Kasumi-1 (cell line): ENCODE results near the gene POLA1.
"Not testable (repeated sequence)": the region's sequence is repeated elsewhere in the genome, so short reads cannot be mapped to it uniquely, and the experiment has no call there.

Source experiments
- DNase-seq, 2 experiments: peaks; one replicate each; lab custom pipeline; 2025; lab: John Stamatoyannopoulos, UW

POLA1 gene

GRCh38 chrX:24693453-24694202, at the start of gene POLA1:
POLA1 (plus strand) TSS chrX:24693918; CDS start chrX:24693962, 44 bp downstream.
- DNase-seq, result peak; percentile 89 to 91

GRCh38 chrX:24646006-24646405, 47.7 kb upstream of the POLA1 start:
- DNase-seq, result no peak

GRCh38 chrX:24646745-24647182, 47.0 kb upstream of the POLA1 start:
- DNase-seq, result no peak

- peak; percentile 68 to 70 for DNase-seq
Observed at GRCh38 chrX:24647257-24648058, 46.3 kb upstream of the POLA1 start, which contains the start of gene PCYT1B. PCYT1B (minus strand) TSS chrX:24647347; CDS start chrX:24647105, 242 bp downstream.

GRCh38 chrX:24648495-24648894, 45.2 kb upstream of the POLA1 start:
- DNase-seq, result no peak

GRCh38 chrX:24651783-24652182, 41.9 kb upstream of the POLA1 start:
- no peak for DNase-seq

GRCh38 chrX:24655679-24656078, 38.0 kb upstream of the POLA1 start:
- DNase-seq, result not testable (repeated sequence)

GRCh38 chrX:24657671-24658386, 35.9 kb upstream of the POLA1 start:
- DNase-seq, result no peak

- no peak for DNase-seq
Observed at GRCh38 chrX:24658421-24658820, 35.3 kb upstream of the POLA1 start.

- no peak for DNase-seq
Observed at GRCh38 chrX:24659106-24659505, 34.6 kb upstream of the POLA1 start.

- no peak for DNase-seq
Observed at GRCh38 chrX:24659646-24660045, 34.1 kb upstream of the POLA1 start.

- no peak for DNase-seq
Observed at GRCh38 chrX:24661292-24661691, 32.4 kb upstream of the POLA1 start.

- no peak for DNase-seq
Observed at GRCh38 chrX:24662352-24662751, 31.4 kb upstream of the POLA1 start.

- no peak for DNase-seq
Observed at GRCh38 chrX:24668111-24668510, 25.6 kb upstream of the POLA1 start.

- no peak for DNase-seq
Observed at GRCh38 chrX:24672701-24673190, 21.0 kb upstream of the POLA1 start.

GRCh38 chrX:24673424-24673823, 20.3 kb upstream of the POLA1 start:
- DNase-seq, result no peak

GRCh38 chrX:24676403-24677024, 17.2 kb upstream of the POLA1 start:
- DNase-seq, result peak; percentile 3 to 17

GRCh38 chrX:24682739-24683432, 10.8 kb upstream of the POLA1 start:
- no peak for DNase-seq

- no peak for DNase-seq
Observed at GRCh38 chrX:24684048-24684447, 9.7 kb upstream of the POLA1 start.

- no peak for DNase-seq
Observed at GRCh38 chrX:24692305-24692704, 1.4 kb upstream of the POLA1 start.

GRCh38 chrX:24694825-24695224, 1.1 kb downstream of the POLA1 start:
- peak in 1 of 2 experiments; percentile 0 for DNase-seq
